AG08395 (cell line): Measurements from ENCODE around the gene ZNF652.

Experiments
- DNase-seq: peaks from one replicate; pipeline ENCODE4 v3.0.0; 2012; ENCODE audit warnings: mixed read lengths, low spot score

ZNF652 gene

DNA sequence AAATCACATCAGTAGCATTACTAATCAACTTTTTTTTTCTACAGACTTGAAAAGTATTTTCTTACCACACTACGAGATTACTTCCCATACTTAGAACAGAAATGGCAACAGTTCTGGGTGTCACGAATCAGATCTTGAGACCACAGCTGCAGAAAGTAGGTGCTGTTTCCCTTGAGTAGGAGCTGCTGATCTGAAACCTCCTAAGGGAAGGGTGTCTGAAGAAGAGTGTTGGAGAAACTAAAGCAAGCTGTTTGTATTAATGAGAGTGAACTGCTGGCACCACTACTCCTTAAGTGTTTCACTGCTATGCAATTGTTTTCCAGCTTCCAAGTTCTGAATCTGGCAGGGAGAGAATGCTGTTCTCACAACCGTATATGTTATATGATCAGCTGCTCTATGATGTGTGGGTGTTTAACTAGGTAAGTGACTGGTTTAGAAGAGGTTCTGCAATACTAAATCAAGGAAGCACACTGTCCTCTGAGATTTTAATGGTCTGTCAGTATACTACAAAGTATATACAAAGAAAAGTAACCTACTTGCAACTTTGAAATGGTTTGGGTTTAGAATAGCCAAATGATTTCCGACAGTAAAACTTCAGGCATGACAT is 3.3 kb downstream of the ZNF652 start:
- DNase-seq: no peak

DNA sequence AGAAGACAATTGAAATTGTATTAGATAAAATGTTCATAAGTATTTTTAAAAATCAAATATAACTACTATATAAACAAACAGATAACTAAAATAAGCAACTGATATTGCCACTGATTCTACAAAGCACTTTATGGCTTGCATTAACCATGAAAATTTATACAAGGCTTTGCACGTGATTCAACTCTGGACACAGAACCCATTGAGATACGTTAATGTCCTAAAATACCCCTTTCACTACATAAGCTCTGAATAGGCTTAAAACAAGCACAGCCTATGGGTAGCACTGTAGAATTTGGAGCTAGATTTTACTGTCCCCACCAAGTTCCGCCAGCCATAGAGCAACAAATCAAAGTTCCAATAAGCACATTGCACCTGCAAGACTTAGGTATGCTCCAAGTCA is 4.5 kb downstream of the ZNF652 start:
- DNase-seq: no peak

DNA sequence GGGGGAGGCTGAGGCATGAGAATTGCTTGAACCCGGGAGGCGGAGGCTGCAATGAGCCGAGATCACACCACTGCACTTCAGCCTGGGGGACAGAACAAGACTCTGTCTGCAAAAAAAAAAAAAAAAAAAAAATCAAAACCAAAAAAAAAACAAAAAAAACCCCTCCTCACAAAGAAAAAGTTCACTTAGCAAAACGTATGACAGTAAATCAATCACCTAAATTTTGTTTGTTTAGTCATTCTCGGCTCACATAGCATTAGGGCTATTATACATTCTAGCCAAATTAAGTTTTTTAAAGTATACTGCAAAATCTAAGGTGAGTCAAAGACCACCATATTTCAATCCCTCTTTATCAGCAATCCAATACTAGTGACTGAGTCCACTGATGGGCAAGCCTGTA is 5.7 kb downstream of the ZNF652 start:
- no peak for DNase-seq

DNA sequence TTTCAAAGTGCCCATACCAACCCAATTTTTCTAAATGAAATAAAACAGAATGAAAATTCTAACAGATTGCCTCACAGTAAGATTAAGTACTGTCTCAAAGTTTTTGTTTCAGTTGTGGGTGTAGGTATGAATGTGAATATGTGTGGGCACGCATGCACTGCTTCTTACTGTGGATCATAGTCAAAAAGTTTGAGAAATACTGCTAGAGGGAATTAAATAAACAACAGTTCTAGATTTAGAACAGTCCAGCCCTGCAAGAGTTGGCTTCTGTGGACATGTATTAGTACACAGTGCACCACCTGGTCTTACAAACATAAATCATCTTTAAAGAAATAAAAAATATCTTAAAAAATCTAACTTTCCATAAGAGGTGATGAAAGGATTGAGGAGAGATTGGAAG is 8.4 kb downstream of the ZNF652 start:
- no peak for DNase-seq

DNA sequence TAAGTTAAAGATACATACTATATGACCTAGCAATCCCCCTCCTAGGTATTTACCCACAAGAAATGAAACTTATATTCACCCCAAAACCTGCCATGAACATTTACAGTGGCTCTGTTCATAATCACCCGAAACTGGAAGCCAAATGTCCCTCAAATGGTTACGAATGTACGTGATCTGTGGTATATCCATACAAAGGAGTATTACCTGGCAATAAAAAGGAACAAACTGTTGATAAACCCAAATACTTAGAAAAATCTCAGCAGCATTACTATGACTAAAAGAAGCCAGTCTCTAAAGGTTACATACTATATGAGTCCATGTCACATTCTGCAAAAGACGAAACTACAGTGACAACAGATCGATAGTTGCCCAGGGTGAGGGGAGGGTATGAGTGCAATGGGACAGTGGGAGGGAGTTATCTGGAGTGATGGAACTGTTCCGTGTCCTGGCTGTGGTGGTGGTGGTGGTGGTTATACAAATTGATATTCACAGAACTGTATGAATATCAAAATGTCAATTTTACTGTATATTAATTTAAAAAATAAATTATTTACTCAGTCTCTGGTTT is 9.4 kb downstream of the ZNF652 start:
- DNase-seq: no peak

DNA sequence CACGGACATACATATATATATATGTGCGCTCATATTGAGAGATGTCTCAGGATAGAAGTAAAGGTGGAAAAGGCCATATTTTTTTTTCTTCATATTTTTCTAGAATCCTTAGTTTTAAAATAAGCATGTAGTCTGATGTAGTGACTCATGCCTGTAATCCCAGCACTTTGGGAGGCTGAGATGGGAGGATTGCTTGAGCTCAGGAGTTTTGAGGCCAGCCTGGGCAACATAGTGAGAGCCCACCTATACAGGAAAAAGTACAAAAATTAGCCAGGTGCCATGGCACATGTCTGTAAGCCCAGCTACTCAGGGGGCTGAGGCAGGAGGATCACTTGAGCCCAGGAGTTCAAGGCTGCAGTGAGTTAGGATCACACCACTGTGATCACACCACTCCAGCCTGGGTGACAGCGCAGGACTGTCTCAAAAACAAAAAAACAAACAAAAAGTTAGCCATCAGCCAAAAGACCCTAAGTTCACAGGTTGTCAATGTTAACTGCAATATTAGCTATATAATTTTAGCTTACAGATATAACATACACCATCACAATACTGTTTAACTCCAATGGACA is 10.4 kb downstream of the ZNF652 start:
- no peak for DNase-seq

DNA sequence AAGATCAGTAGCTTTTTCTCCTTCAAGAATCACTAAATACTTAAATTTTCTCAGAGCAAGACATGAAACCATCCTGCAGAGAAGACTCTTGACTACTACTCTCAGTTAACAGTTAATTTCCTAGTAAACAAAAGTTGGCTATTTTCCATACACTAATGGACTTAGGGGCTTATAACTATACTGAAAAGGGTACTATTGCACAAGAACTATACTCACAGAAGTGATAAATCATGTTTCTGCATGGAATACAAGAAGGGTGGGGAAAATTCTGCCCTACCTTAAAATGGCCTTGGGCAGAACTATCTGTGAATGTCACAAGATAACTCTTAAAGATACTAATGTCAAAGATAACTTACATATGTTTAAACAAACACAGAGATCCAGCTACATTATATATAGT is 12.5 kb downstream of the ZNF652 start:
- no peak for DNase-seq

DNA sequence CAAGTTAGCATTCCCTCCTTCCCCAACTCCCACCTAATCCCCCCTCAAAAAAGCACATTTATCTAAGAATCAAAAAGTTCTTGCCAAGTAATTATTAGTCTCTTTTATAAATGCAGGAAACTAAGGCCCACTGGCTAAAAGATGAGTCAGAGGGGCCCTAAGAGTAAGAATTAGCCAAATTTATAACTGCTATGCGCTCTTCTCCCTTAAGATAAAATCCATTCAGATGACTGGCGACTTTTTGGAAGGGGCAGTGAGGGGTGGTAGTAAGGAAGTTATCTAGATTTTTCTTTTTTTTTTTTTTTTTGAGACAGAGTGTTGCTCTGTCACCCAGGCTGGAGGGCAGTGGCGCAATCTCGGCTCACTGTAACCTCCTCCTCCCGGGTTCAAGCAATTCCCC is 17.1 kb downstream of the ZNF652 start:
- no peak for DNase-seq

DNA sequence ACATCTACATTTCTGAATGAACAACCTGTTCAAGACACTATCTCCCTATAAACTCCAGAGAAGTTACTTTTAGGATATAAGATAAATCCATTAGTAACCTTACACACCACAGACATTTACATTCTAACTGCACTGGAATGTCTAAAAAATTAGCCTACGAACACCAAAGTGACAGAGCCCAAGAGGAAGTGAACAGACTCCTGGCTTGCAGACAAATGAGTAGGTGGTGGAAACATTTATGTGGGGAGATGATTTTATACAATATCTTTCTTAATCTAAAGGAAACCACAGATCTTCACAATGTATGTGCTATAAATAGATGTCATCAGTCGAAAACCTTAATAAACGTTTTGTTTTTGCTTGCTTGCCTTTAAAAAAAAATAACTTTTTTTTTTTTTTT is 18.8 kb downstream of the ZNF652 start:
- no peak for DNase-seq

DNA sequence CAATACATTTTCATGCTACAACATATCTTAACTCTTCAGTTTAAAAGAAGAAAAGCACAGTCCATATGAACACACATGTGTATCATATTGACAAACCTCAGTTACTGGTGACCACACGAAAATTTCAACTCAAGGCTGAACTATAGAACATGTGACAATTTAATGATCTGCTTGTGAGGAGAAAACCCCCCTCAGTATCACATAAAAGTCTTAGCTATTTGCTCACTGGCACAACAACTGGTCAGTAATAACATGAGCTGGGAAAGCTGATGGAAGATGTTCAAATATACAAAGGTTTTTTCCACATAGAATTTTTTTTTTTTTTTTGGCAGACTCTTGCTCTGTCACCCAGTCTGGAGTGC is 19.5 kb downstream of the ZNF652 start:
- DNase-seq: no peak

DNA sequence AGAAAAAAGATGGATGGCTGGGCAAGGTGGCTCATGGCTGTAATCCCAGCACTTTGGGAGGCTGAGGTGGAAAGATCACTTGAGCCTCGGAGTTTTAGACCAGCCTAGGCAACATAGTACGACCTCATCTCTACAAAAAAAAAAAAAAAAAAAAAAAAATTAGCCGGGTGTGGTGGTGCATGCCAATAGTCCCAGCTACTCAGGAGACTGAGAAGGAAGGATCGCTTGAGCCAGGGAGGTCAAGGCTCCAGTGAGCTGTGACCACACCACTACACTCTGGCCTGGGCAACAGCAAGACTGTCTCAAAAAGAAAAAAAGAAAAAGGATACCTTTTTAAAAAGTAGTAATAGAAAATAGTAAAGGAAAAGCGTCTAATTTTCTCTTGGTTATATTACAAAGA is 20.7 kb downstream of the ZNF652 start:
- DNase-seq: no peak

DNA sequence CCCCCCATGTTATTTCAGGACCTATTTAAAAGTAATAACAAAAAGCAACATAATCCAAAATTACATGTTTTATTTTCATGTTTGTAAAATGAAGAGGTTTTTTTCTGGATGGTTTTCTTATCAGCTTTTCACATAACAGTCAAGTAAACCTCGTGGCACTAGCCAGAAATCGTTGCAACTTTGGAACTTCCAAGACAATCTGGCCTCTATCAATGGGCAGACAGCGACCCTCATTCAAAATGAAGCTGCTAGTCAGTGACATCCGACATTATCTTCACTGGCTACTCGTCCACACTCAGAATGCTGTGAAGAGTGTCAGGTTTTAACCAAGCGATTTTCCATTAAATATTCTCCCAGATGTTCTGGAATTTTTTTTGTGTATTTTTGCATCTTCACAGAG is 22.7 kb downstream of the ZNF652 start:
- DNase-seq: no peak

DNA sequence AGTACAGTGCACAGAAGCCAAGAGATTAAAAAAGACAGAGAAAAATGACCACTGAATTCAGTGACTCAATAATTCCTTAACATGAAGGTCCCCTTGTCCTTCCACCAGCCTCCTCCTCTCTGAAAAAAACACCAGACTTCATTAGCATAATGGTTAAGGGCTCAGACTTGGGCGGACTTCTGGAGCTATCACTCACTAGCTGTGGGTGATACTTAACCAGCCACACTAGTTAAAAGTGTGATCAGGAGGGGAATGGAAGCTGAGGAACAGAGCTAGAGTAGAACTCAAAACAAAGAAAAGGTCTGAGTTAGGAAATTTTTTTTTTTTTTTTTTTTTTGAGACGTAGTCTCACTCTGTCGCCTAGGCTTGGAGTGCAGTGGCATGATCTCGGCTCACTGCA is 23.2 kb downstream of the ZNF652 start:
- DNase-seq: no peak

DNA sequence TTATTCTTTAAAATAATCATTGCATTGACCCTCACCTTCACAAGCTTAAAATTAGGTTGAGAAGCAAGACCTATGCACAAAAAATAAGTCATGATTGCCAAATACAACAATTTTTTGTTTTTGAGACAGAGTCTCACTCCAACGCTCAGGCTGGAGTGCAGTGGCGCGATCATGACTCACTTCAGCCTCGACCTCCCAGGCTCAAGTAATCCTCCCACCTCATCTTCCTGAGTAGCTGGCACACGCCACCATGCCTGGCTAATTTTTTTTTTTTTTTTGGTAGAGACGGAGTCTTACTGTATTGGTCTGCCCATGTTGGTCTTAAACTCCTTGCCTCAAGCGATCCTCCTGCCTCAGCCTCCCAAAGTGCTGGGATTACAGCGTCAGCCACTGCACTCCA is 24.2 kb downstream of the ZNF652 start:
- no peak for DNase-seq

DNA sequence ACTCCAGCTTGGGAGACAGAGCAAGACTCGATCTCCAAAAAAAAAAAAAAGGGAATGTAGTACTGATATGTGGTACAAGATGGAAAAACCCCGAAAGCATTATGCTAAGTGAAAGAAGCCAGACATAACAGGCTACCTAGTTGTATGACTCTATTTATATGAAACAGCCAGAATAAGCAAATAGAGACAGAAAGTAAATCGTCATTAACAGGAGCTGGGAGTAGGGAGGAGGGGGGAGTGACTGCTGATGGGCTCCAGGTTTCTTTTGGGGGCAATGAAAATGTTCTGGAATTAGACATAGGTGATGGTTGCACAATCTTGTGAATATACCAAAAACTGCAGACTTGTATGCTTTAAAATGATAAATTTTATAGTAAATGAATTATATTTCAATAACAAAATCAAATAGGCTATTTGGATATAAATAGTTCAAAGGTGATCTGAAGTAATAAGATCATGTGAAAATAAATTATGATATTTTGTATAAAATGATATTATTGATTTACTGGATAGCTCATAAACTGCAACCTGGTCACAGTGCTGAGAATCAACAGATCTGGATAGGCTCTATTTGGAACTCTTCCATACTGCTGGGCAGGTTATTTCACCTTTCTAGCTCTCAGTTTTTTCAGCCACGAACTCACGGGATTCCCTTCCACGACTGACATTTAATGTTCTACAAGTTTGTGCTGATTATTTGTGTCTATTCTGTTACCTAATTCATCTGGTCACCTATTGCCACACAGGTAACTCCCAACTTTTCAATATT is 27.1 kb downstream of the ZNF652 start:
- no peak for DNase-seq

DNA sequence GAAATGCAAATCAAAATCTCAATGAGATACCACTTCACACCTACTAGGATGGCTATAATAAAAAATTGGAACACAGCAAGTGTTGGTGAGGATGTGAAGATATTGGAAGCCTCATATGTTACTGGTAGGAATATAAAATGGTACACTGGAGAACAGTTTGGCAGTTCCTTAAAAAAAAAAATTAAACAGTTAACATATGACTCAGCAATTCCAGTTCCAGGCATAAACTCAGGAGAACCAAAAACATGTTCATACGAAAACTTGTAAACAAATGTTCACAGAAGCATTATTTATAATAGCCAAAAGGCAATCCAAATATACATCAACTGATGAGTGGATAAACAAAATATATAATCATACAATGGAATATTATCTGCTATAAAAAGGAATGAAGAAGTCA is 28.2 kb downstream of the ZNF652 start:
- DNase-seq: no peak

DNA sequence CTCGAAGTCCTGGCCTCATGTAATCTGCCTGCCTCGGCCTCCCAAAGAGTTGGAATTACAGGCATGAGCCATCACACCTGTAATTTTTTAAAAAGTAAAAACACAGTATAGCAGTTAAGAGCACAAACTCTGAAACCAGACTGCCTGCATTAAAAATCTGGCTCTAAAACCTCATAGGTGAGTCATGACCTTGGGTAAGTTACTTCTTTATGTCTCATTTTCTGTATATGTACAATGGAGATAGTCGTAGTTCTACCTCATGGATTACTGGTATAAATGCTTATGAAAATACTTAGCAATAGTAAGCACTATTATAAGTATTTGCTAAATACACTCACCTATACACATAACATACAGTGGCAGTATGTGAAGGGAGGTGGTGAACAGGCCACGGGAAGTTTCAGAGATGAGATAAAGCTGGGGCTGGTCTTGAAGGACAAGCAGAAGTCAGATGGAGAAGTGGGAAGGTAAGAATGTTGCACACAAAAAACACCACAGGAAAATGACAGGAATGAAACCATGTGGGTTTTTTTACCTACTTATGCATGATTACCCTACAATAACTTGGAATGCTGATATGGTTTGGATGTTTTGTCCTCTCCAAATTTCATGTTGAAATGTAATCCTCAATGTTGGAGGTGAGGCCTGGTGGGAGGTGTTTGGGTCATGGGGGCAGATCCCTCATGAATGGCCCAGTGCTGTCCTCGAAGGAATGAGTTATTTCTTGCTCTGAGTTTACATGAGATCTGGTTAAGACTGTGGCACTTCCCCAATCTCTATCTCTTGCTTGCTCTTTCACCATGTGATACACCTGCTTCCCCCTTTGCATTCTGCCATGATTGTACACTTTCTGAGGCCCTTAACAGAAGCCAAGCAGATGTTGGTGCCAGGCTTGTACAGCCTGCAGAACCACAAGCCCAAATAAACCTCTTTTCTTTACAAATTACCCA is 33.9 kb downstream of the ZNF652 start:
- no peak for DNase-seq

DNA sequence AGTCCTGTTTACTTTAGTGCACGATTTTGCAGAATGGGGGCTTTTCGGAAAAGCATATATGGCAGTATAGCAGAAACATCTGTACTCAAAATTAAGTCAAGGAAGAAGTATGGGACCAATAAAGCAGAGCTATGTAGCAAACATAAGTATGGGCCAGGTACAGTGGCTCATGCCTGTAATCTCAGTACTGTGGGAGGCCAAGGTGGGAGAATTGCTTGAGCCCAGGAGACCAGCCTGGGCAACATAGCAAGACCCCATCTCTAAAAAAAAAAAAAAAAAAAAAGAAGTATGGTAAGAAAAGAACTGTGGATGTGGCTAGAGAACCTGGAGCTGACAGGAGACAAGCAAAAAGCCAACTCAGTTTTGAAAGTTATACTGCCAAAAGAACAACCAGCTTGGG is 36.1 kb downstream of the ZNF652 start:
- DNase-seq: no peak

DNA sequence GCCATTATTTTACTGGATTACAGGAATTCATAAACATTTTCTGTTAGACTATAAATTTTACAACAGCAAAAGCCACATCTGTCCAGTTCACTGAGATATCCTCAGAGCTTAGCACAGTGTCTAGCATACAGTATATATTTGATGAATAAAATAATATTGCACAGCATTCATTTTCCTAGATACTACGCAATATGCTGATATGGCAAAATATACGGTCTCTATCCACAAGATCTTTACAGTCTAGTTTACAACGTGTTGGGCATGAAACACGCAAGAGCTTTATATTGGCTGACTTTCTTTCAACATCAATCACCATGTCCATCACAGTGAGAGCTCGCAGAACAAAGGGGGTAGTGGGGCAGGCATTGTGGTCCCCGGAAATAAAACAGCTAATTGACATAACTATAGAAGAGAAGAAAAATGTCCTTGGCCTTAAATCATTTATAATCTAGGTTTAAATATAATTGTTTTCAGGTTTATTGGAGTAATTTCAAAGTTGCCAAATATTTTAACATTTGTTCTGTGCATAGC is 43.5 kb downstream of the ZNF652 start:
- no peak for DNase-seq

DNA sequence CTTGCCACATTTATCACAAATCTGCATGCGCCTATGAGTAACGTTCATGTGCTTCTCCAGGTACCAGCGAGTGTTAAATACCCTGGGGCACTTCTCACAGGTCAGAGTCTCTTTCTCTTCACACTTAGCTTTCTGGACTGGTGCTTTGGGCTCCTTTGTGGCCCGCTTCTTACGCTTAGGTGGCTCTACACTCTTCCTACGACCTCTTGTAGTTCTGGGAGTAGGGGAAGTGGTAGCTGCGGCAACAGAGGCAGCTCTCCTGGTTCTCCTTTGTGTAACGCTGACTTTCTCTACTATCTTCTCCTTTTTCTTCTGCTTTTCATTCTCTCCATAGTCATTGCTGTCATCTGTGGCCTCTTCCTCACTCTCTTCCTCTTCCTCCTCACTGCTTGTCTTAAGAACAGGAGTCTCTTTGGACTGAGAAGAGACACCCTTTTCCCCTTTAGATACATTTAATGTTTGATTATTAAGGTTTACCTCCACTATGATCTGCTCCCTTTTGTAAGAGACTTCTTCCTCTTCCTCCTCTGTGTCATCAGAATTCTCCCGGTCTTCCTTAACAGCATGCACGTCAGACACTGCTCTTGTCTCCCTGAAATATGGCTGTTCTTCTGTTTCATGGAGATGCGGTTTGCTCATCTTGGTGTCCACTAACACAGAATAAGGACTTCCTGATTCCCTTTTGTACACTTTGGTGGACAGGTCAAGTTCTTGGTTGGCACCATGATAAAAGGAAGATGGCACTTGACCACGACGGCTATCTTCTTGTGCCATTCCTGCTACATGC is 45.0 kb downstream of the ZNF652 start:
- no peak for DNase-seq

DNA sequence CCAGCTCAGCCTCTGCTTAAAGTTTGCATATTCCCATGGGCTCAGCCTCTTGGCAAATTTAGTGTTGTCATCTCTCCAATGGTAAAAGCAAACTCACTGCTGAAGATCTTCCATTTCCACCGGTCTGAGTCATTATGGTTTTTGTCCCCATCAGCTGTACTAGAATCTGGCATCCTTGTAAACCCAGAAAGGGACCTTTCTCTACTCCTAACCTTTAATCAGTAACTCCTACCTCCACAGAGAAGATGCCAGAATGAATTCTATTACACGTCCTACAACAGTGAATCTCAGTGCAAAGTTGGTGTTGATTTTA is 45.8 kb downstream of the ZNF652 start:
- peak; percentile 43 for DNase-seq
